NCI-H2081 treated with DMSO at 0.1 percent for 48 hours (cell line): ENCODE measurements around the gene ATG12.
"Not testable (repeated sequence)": the region's sequence is repeated elsewhere in the genome, so short reads cannot be mapped to it uniquely, and the experiment has no call there.

Source experiments
- DNase-seq: peaks from one replicate; lab custom pipeline; 2025; lab: John Stamatoyannopoulos, UW

ATG12 gene

GRCh38 chr5:115841382-115842088 is at the start of gene ATG12, which contains the start of gene AP3S1:
Gene ATG12 (minus strand): TSS chr5:115841565. CDS start chr5:115841552, 13 bp downstream.
Gene AP3S1 (plus strand): TSS chr5:115841935. CDS start chr5:115842038, 103 bp downstream.
- peak; percentile 40 for DNase-seq

- no peak for DNase-seq
Measured at GRCh38 chr5:115888027-115888426, 46.7 kb upstream of the ATG12 start.

- DNase-seq, result not testable (repeated sequence)
Measured at GRCh38 chr5:115885208-115885607, 43.8 kb upstream of the ATG12 start.

- no peak for DNase-seq
Measured at GRCh38 chr5:115884704-115885103, 43.3 kb upstream of the ATG12 start.

GRCh38 chr5:115882434-115882833 is 41.1 kb upstream of the ATG12 start:
- not testable (repeated sequence) for DNase-seq

GRCh38 chr5:115877342-115877741 is 36.0 kb upstream of the ATG12 start:
- not testable (repeated sequence) for DNase-seq

- DNase-seq, result no peak
Measured at GRCh38 chr5:115875447-115875846, 34.1 kb upstream of the ATG12 start.

- no peak for DNase-seq
Measured at GRCh38 chr5:115873392-115873791, 32.0 kb upstream of the ATG12 start.

- no peak for DNase-seq
Measured at GRCh38 chr5:115872447-115872846, 31.1 kb upstream of the ATG12 start.

- DNase-seq, result no peak
Measured at GRCh38 chr5:115869256-115869795, 28.0 kb upstream of the ATG12 start.

GRCh38 chr5:115859378-115859777 is 18.0 kb upstream of the ATG12 start:
- DNase-seq, result no peak

GRCh38 chr5:115858396-115858795 is 17.0 kb upstream of the ATG12 start:
- no peak for DNase-seq

GRCh38 chr5:115857626-115858349 is 16.4 kb upstream of the ATG12 start:
- DNase-seq, result no peak

- no peak for DNase-seq
Measured at GRCh38 chr5:115857057-115857479, 15.7 kb upstream of the ATG12 start.

GRCh38 chr5:115855959-115856358 is 14.6 kb upstream of the ATG12 start:
- DNase-seq, result no peak

GRCh38 chr5:115854139-115854538 is 12.8 kb upstream of the ATG12 start:
- DNase-seq, result no peak

GRCh38 chr5:115850744-115851416 is 9.5 kb upstream of the ATG12 start:
- no peak for DNase-seq

- DNase-seq, result no peak
Measured at GRCh38 chr5:115849258-115849798, 8.0 kb upstream of the ATG12 start.

GRCh38 chr5:115847290-115847689 is 5.9 kb upstream of the ATG12 start:
- DNase-seq, result no peak

GRCh38 chr5:115844321-115844817 is 3.0 kb upstream of the ATG12 start:
- no peak for DNase-seq

- DNase-seq, result no peak
Measured at GRCh38 chr5:115843444-115844130, 2.2 kb upstream of the ATG12 start.
